Measurements from ENCODE around the gene ARHGEF6. TPM values are rescaled to one million over a fixed set of nuclear protein-coding genes. Genes with fewer than 3 reads are reported as not detected.

Gene ARHGEF6
- total and polyA plus RNA-seq, 4 donors = 4.9 to 22.4 (median 15.5) TPM

DNA sequence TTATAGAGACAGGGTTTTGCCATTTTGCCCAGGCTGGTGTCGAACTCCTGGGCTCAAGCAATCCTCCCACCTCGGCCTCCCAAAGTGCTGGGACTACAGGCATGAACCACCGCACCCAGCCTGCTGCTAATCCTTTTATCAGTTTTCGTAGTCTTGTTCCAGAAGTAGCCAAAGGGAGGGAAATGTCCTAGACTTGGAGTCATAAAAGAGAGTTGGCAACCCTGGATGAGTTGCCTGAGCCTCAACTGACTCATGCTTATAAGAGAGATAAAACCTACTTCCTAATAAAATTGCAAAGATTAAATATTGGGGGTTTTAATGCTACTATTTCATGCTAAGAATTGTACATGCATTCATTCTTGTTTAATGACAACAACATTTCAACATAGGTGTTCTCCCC is 88.5 kb downstream of the ARHGEF6 start:
- H3K27me3 ChIP-seq (ENCODE audit: control insufficient read depth in 3 of 3, insufficient read depth in 3 of 3, low read length in 2 of 3) = peaks cover 0 to 33% (median 16%) of the 10 kb centered on the region in 3 donors
- no peak for ATAC-seq (ENCODE audit: insufficient read depth, low FRiP score)
- TF ChIP-seq, protein P1, sequence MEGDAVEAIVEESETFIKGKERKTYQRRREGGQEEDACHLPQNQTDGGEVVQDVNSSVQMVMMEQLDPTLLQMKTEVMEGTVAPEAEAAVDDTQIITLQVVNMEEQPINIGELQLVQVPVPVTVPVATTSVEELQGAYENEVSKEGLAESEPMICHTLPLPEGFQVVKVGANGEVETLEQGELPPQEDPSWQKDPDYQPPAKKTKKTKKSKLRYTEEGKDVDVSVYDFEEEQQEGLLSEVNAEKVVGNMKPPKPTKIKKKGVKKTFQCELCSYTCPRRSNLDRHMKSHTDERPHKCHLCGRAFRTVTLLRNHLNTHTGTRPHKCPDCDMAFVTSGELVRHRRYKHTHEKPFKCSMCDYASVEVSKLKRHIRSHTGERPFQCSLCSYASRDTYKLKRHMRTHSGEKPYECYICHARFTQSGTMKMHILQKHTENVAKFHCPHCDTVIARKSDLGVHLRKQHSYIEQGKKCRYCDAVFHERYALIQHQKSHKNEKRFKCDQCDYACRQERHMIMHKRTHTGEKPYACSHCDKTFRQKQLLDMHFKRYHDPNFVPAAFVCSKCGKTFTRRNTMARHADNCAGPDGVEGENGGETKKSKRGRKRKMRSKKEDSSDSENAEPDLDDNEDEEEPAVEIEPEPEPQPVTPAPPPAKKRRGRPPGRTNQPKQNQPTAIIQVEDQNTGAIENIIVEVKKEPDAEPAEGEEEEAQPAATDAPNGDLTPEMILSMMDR (IDR thresholded peaks at IDR 0.05; ENCODE audit: control extremely low read depth, extremely low read depth) = no peak
- 85 to 100% methylated on average over 4 of the region's 4 CpGs for WGBS, 2 donors
- H3K27ac ChIP-seq (ENCODE audit: low read depth in 1 of 2, low read length in 1 of 2) = no peak overlapping the region
- H3K36me3 ChIP-seq (ENCODE audit: control insufficient read depth in 4 of 4, insufficient read depth in 4 of 4, low read length in 4 of 4) = peaks cover 0 to 2% (median 0%) of the 10 kb centered on the region in 4 donors
- no peak overlapping the region for H3K4me3 ChIP-seq
- no peak overlapping the region for H3K9ac ChIP-seq (ENCODE audit: insufficient read depth in 1 of 2, low read length in 2 of 2)
- DNase-seq = no peak
- no peaks in the 10 kb centered on the region for H3K9me3 ChIP-seq (ENCODE audit: control insufficient read depth in 4 of 4, insufficient read depth in 3 of 4, low read length in 3 of 4)
- H3K4me1 ChIP-seq (ENCODE audit: control insufficient read depth in 5 of 5, insufficient read depth in 5 of 5, low read length in 5 of 5) = peaks cover 0 to 3% (median 0%) of the 10 kb centered on the region in 5 donors

DNA sequence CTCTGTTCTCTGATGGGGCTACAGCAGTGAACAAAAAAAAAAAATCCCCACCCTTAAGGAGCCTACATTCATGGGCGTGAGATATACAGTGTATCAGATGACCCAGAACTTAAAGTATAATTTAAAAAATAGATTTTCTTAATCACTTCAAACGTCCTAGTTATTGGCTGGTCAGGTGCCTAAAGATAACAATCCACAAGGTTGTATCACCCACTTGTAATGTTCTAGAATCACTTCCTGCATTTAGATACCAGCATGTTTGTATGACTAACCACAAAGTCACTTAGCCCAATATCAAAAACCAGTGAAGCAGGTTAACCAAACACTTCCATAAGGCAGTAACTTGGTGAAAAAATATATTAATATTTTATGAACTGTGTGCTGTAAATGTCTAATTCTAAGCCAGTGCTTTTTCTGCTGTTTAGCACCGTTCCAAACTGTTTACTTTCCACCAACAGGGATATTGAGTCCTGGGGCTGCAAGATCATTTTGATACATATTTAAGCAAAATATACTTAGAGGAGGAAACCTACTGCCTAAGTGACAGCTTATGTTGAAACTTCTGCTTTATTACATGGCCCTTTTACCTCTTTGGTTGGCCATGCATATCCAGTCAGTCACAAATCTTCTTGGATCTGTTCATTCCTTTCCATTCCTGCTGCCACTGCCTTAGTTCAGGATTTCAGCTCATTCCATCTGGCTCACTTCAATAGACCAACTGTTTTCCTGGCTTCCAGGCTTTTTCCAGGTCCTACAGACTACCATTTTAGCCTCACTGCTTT is 89.5 kb downstream of the ARHGEF6 start:
- Histone ChIP-seq H3K9me3 (ENCODE audit: control insufficient read depth in 4 of 4, insufficient read depth in 3 of 4, low read length in 3 of 4) (no peaks in the 10 kb centered on the region), H3K4me3 (no peak overlapping the region), H3K27ac (ENCODE audit: low read depth in 1 of 2, low read length in 1 of 2) (no peak overlapping the region), H3K36me3 (ENCODE audit: control insufficient read depth in 4 of 4, insufficient read depth in 4 of 4, low read length in 4 of 4) (peaks cover 0 to 2% (median 0%) of the 10 kb centered on the region in 4 donors), H3K9ac (ENCODE audit: insufficient read depth in 1 of 2, low read length in 2 of 2) (no peak overlapping the region), H3K27me3 (ENCODE audit: control insufficient read depth in 3 of 3, insufficient read depth in 3 of 3, low read length in 2 of 3) (peaks cover 0 to 33% (median 13%) of the 10 kb centered on the region in 3 donors), H3K4me1 (ENCODE audit: control insufficient read depth in 5 of 5, insufficient read depth in 5 of 5, low read length in 5 of 5) (peaks cover 0 to 3% (median 0%) of the 10 kb centered on the region in 5 donors)
- no peak for DNase-seq
- TF ChIP-seq, protein P1 (IDR thresholded peaks at IDR 0.05; ENCODE audit: control extremely low read depth, extremely low read depth) = no peak
- ATAC-seq (ENCODE audit: insufficient read depth, low FRiP score) = no peak
- WGBS, 2 donors = 43 to 74% methylated on average over 3 of the region's 3 CpGs

DNA sequence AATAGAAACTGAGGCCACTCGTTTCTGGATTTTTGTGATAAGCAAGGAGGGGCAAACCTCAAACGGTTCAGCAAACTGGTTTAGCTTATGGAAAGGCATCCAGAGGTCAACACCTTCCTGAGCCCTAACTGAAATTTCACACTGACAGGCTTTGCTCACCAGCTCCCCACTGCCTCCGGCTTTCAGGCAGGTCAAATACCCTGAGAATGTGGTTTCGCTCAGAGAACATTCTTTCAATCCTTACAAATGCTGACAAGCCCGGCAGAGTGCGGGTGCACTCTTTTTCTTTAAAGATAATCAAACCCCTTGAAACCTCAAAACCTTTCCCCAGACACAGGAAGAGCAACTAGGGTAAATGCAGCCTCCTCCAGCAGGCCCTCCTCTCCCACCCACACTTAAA is 91.3 kb downstream of the ARHGEF6 start:
- Histone ChIP-seq H3K4me3 (no peak overlapping the region), H3K9ac (ENCODE audit: insufficient read depth in 1 of 2, low read length in 2 of 2) (no peak overlapping the region), H3K9me3 (ENCODE audit: control insufficient read depth in 4 of 4, insufficient read depth in 3 of 4, low read length in 3 of 4) (no peaks in the 10 kb centered on the region), H3K36me3 (ENCODE audit: control insufficient read depth in 4 of 4, insufficient read depth in 4 of 4, low read length in 4 of 4) (peaks cover 0 to 10% (median 0%) of the 10 kb centered on the region in 4 donors), H3K27me3 (ENCODE audit: control insufficient read depth in 3 of 3, insufficient read depth in 3 of 3, low read length in 2 of 3) (peaks cover 0 to 30% (median 13%) of the 10 kb centered on the region in 3 donors), H3K27ac (ENCODE audit: low read depth in 1 of 2, low read length in 1 of 2) (no peak overlapping the region), H3K4me1 (ENCODE audit: control insufficient read depth in 5 of 5, insufficient read depth in 5 of 5, low read length in 5 of 5) (peaks cover 0 to under 1% (median 0%) of the 10 kb centered on the region in 5 donors)
- ATAC-seq (ENCODE audit: insufficient read depth, low FRiP score) = no peak
- TF ChIP-seq, protein P1 (IDR thresholded peaks at IDR 0.05; ENCODE audit: control extremely low read depth, extremely low read depth) = no peak
- 60 to 65% methylated on average over 6 of the region's 6 CpGs for WGBS, 2 donors
- no peak for DNase-seq

Measured in lung (tissue), 12 donors.